ENCODE data around the gene RNU1-1.
"Not testable (repeated sequence)": the region's sequence is repeated elsewhere in the genome, so short reads cannot be mapped to it uniquely, and the experiment has no call there.

The RNU1-1 gene

DNA sequence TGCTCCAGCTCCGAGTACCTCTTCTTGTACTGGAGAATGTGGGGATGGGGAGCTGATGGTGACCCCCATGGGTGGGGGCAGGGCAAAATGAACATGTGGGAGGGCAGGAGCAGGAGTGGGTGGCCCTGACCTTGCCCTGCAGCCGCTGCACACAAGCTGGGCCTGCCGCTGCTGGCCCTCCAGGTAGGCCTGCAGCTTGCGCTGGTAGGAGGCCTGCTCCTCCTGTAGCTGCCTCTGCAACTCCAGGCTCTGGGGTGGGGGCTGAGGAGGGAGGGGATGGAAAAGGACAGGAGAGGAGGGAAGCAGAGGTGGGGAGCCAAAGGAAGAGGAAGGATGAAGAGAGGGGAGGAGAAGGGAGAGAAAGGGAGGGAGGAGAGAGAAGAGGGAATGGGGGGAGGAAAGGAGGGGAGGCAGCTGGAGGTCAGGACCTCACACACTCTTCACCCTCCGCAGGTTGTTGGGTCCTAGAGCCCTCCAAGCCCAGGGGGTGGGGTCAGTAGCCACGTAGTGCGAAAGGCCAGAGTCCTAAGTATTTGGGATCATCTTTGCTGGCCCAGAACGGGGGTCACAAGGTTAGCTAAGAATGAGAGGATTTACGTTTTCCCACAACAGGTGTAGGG lies 22.9 kb downstream of the RNU1-1 start:
- no peak for DNase-seq

- not testable (repeated sequence) for DNase-seq
Observed at GRCh38 chr1:16489195-16489880, 24.7 kb downstream of the RNU1-1 start.

GRCh38 chr1:16487011-16487410 lies 27.1 kb downstream of the RNU1-1 start:
- DNase-seq, result not testable (repeated sequence)

GRCh38 chr1:16486316-16486715 lies 27.8 kb downstream of the RNU1-1 start:
- not testable (repeated sequence) for DNase-seq

DNA sequence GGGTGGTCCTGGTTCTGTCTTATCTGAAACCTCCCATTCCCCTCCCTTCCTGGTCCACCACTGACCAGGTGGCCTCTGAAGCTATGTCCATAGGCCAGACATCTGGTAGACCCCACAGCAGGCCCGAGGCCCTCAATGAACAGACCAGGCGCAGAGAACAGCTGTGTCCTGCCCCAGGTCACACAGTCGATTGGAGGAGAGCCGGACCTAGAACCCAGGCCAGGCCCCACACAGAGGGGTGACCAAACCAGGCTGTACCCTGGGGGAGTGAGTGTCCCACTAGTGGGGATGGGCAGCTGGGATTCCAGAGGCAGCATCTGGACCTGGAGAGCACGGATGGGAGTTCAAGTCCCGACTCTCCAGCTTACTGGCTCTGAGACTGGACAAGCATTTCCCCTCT lies 29.2 kb downstream of the RNU1-1 start:
- no peak for DNase-seq

GRCh38 chr1:16484501-16484835 lies 29.6 kb downstream of the RNU1-1 start:
- no peak for DNase-seq

DNA sequence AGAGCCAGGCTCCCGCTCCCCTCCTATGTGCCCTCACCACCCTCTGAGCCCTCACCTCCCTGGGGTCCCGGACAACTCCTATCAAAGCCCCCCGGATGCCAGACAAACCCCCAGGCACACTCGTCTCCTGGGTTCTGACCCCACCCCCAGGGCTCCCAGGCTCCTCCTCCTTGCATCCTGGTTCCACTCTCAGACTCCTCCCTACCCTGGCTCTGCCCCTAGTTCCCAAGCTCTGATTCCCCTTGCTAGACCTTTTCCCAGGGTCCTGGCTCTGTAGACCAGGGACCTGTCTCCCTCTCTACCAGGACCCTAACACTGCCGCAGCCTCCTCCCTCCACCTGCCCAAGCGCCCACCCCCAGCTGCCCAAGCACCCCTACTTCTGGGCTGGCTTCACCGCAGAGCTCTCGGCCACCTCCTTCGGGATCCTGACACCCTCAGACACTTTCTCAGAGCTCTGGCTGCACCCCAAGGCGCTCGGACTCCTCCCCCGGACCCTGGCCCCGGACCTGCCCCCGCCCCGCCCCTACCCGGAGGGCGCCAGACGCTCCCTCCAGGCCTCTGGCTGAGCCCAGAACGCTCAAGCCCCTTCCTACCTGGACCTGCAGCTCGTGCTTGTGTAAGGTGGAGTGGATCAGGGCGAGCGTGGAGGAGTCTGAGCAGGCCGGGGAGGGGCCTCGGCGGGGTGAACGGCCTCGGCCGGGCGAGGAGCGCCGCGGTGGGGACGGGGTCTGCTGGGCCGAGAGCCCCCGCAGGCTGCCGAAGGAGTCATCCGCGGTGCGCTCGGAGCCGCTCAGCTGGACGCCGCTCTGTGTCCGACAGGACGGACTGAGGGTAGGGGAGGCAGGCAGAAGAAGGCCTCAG lies 30.2 kb downstream of the RNU1-1 start:
- DNase-seq, result not testable (repeated sequence)

DNA sequence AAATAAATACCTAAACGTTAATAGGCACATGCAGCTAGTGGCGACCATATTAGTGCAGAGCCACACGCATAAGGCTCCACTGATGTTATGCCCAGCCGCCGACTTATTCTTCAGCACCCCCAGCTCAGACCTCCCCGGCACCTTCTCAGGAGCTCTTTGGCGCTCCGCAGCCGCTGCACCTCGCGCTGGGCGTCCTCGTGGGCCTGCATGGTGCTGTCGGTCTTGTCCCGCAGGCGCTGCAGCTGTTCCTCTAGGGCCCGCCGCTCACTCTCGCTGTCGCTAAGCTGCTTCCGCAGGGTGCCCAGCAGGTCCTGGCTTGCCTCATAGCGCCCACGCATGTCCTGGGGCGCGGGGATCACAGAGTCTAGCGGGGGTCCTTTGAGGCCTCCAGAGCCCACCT lies 30.9 kb downstream of the RNU1-1 start:
- DNase-seq, result not testable (repeated sequence)

DNA sequence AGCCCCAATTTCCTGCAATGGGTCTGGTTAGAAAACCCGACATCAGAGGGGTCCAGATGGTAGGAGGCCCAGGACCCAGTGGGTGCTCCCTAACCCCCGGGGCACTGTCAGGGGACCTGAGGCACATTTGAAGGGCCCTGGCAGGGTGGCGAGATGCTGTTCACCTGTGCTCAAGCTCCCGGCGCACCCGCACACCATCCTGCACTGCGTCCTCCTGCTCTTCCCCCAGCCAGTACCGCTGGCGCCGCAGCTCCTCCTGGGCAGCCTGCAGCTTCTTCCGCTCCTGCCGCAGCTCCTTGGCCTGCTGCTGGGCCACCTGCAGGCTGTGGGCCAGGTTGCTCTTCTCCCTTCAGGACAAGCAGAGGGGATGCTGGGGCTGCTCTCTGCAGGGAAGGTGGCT lies 36.0 kb downstream of the RNU1-1 start:
- DNase-seq, result no peak

DNA sequence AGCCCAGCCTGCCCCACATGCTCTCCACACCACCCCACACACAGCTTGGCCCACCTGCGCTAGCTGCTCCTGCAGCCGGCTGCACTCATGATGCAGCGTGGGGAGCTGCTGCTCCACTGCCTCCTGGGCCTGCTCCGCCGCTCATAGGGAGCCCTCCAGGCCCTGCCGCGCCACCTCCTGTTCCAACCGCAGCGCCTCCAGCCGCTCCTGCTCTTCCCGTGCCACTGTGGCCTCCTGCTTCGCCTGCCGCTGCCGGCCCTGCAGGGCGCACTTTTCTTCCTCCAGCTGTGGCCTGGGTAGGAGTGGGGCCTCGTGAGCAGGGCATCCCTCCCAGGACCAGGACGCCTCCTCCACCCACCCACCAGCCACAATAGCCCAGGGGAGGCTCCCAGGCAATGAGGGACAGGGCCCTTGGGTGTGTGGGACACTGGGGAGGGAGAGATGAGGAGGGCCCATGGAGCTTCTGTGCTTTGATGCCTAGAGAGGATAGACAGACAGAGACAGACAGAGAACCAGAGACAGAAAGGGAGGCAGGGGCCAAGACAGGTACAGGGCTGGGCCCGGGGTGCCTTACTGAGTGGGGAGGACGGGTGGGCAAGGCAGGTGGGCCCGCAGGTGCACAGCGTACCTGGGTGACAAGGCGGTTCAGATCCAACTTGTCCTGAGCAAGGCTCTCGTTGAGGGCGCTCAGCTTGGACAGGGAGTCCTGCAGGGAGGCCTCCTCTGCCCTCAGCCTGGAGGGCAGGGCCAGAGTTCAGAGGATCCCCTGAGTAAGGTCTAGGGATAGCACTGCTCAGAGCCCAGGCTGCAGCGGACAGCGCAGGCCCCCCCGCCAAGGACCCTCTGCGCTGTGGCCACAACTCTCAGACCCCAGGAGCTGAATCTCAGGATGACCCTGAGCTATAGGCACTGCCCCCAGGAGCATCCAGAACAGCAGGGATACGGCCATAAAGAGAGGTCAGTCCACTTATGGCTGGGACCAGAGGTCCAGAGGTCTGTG lies 38.0 kb downstream of the RNU1-1 start:
- DNase-seq, result not testable (repeated sequence)

GRCh38 chr1:16474891-16475290 lies 39.2 kb downstream of the RNU1-1 start:
- not testable (repeated sequence) for DNase-seq

- no peak for DNase-seq
Observed at GRCh38 chr1:16474166-16474800, 39.8 kb downstream of the RNU1-1 start.

- DNase-seq, result no peak
Observed at GRCh38 chr1:16468558-16468957, 45.5 kb downstream of the RNU1-1 start.

- no peak for DNase-seq
Observed at GRCh38 chr1:16464917-16465625, 49.0 kb downstream of the RNU1-1 start.

Data from GDM1 (cell line).